Cardiac muscle cell (in vitro differentiated cells and primary cell): ENCODE results near the gene PPP1R9A. TPM values are rescaled to one million over a fixed set of nuclear protein-coding genes. Genes with fewer than 3 reads are reported as not detected.
A peak's percentile ranks its signal among the peaks of the same experiment; 100 is the strongest.

ENCODE experiments used
- DNase-seq, 2 donors: peaks; one replicate each; pipeline versions ENCODE4 v3.0.0 to v3.0.0-alpha.2; 2010 to 2017; ENCODE audit warnings: low read depth in 1 of 2, low spot score in 1 of 2
- H3K27ac ChIP-seq: fragments of 200-600 bp; sonication (generic); 2 replicates; pipeline ENCODE4 v1.5.1; 2016
- H3K27me3 ChIP-seq: fragments of 200-600 bp; sonication (generic); 2 replicates; pipeline ENCODE4 v1.6.0; 2016; ENCODE audit warnings: control low read depth
- H3K36me3 ChIP-seq: fragments of 200-600 bp; sonication (generic); 2 replicates; pipeline ENCODE4 v1.5.1; 2016; ENCODE audit warnings: control low read depth
- H3K4me1 ChIP-seq: fragments of 200-600 bp; sonication (generic); 2 replicates; pipeline ENCODE4 v1.8.1; 2017; ENCODE audit warnings: low read depth, mild to moderate bottlenecking, mixed run types
- H3K4me3 ChIP-seq: fragments of 200-600 bp; sonication (generic); 2 replicates; pipeline ENCODE4 v1.5.1; 2016; ENCODE audit warnings: mild to moderate bottlenecking
- H3K9me3 ChIP-seq: fragments of 200-600 bp; sonication (generic); 2 replicates; pipeline ENCODE4 v1.5.1; 2017; ENCODE audit warnings: low read depth, mild to moderate bottlenecking, control low read depth
- CTCF ChIP-seq: IDR thresholded peaks from 2 replicates; pipeline ENCODE4 v1.5.1; 2012; ENCODE audit warnings: low read depth, mild to moderate bottlenecking, low read length
- polyA plus RNA-seq: library from polyadenylated mRNA; unstranded; fragments of >200 nt; fragmentation: Nextera tagmentation; extraction: Ambion mirVana; gene quantifications from 2 replicates; pipeline ENCODE4 v1.2.1, GENCODE V29; 2016
- total RNA-seq: library from RNA; depleted of rRNA; stranded (reverse); fragments of >200 nt; gene quantifications from 2 replicates; pipeline ENCODE4 v1.2.3, GENCODE V29; 2016

The PPP1R9A gene
- total and polyA plus RNA-seq, 2 experiments from 2014 or later = 21.4 to 41.5 TPM

DNA sequence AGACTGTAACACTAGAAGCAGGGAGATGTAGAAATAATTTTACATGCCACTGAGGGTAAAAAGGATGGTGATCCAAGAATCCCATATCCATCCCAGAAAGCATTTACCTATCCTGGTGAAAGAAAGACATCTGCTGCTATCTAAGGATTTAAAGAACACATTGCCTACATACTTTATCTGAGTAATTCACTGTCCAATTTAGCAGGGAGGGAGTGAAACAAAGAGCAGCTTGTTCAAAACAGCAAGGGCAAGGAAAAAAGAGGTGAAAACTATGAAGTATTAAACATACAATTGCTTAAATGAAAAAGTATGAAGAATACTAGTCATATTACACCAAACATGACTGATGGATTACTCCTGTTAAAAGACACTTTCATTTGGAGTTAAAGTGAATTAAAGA, 206.2 kb downstream of the PPP1R9A start:
- TF ChIP-seq CTCF = no peak
- Histone ChIP-seq H3K9me3 (no peaks in the 10 kb centered on the region), H3K4me3 (no peak overlapping the region), H3K4me1 (no peaks in the 10 kb centered on the region), H3K27ac (no peak overlapping the region), H3K36me3 (no peaks in the 10 kb centered on the region), H3K27me3 (no peaks in the 10 kb centered on the region)
- no peak for DNase-seq

DNA sequence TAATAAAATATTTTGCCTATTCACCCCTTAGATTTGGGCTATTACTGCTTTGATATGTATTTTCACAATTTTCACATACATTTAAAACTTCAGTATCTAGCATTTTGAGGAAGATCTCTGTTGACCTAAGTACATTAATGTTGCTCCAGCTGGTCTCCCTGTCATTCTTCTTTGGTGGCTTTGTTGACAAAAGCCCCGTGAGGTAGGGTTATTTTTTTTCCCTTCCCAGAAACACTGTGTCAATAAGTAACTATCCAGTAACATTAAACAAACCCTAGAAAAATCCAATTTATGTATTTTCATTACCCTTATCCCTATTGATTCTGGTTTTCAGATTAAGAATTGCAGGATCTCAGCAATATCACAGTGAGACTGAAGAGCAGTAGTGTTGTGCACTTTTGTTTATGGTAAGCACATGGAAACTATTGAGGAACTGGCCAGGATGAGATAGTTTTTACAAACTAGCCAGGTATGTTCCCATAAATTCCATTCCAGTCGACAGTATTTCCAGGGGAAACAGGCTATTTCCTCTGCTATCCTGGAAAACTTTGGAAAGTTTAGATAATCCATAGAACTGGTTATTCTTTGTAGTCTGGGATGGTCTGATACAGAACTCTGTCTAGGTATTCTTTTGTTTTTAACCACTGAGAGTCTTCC, 218.8 kb downstream of the PPP1R9A start:
- Histone ChIP-seq H3K4me1 (no peaks in the 10 kb centered on the region), H3K27ac (no peak overlapping the region), H3K4me3 (no peak overlapping the region), H3K36me3 (no peaks in the 10 kb centered on the region), H3K9me3 (no peaks in the 10 kb centered on the region), H3K27me3 (no peaks in the 10 kb centered on the region)
- TF ChIP-seq CTCF = no peak
- DNase-seq = no peak

DNA sequence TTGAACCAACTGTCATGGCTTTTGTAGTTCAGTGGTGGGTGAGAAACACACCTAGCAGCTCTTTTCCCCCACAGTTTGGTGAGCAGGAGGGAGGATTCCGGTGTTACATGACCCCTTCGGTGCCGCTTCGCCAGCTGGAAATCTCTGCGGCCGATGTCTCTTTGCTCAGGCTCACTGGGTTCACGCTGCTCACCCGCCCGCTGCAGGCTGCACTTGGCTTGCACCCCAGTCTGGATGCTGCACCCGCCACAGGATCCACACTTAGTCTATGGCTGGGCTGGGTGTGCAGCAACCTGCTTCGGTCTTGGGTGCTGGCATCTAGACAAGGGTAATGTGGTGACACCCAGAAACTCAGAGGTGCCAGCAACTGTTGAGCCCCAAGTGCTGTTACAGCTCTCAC, 225.1 kb downstream of the PPP1R9A start:
- no peak overlapping the region for H3K27ac ChIP-seq
- DNase-seq = no peak
- H3K4me1 ChIP-seq = no peaks in the 10 kb centered on the region
- H3K36me3 ChIP-seq = no peaks in the 10 kb centered on the region
- no peak for TF ChIP-seq CTCF
- H3K27me3 ChIP-seq = no peaks in the 10 kb centered on the region
- no peaks in the 10 kb centered on the region for H3K9me3 ChIP-seq
- H3K4me3 ChIP-seq = no peak overlapping the region

DNA sequence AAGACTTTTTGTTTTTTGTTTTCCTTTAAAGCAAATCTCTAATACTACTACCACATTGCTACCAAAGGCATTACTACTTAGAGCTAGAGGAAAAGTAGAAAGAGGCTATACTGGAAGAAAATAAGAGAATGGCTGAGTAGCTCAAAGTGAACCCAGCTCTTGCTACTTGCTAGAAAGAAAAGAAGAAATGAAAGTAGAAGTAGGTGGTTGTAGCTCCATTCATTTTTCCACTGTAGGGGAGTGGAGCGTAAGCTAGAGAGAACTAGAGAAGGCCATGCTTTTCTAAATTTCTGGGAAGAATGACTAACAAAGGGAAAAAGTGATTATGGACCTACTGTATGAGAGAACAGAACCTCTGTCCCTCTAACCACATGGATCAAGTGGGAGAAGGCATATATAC, 232.5 kb downstream of the PPP1R9A start:
- DNase-seq = no peak
- H3K9me3 ChIP-seq = no peaks in the 10 kb centered on the region
- no peaks in the 10 kb centered on the region for H3K4me1 ChIP-seq
- no peaks in the 10 kb centered on the region for H3K27me3 ChIP-seq
- H3K4me3 ChIP-seq = no peak overlapping the region
- H3K27ac ChIP-seq = no peak overlapping the region
- no peaks in the 10 kb centered on the region for H3K36me3 ChIP-seq
- TF ChIP-seq CTCF = no peak

GRCh38 chr7:95141755-95142154, 234.4 kb downstream of the PPP1R9A start:
- TF ChIP-seq CTCF = no peak
- no peak overlapping the region for H3K27ac ChIP-seq
- peak in 1 of 2 donors; percentile 33 for DNase-seq
- no peak overlapping the region for H3K4me3 ChIP-seq
- no peaks in the 10 kb centered on the region for H3K27me3 ChIP-seq
- no peaks in the 10 kb centered on the region for H3K9me3 ChIP-seq
- no peaks in the 10 kb centered on the region for H3K4me1 ChIP-seq
- H3K36me3 ChIP-seq = no peaks in the 10 kb centered on the region

- Histone ChIP-seq H3K9me3 (no peaks in the 10 kb centered on the region), H3K27me3 (no peaks in the 10 kb centered on the region), H3K4me3 (no peak overlapping the region), H3K36me3 (no peaks in the 10 kb centered on the region), H3K27ac (no peak overlapping the region), H3K4me1 (no peaks in the 10 kb centered on the region)
- TF ChIP-seq CTCF = no peak
- no peak for DNase-seq
These were observed 236.9 kb downstream of the PPP1R9A start for GRCh38 chr7:95144256-95144655.
